K562 (cell line): ENCODE measurements around the gene VILL. TPM values are rescaled to one million over a fixed set of nuclear protein-coding genes. Genes with fewer than 3 reads are reported as not detected.
"Not testable (repeated sequence)": the region's sequence is repeated elsewhere in the genome, so short reads cannot be mapped to it uniquely, and the experiment has no call there.

ENCODE experiments used
- ATAC-seq: fragments of 200-7000 bp; cut with Tn5 transposase; 3 replicates; pipeline ENCODE4 v1.9.1; 2020; ENCODE audit warnings: moderate library complexity
- BruUV-seq: library from RNA; stranded (reverse); fragments of 400-500 nt; replicated peaks from 2 replicates; lab custom pipeline; 2021; lab: Mats Ljungman, UMichigan
- CTCF ChIA-PET: fragments of 300-600 bp; formaldehyde crosslinking; extraction: SDS; loops from one replicate; lab custom pipeline; 2021; ENCODE audit warnings: low intra/inter-chr PET ratio; lab: Yijun Ruan, JAX
- POLR2A ChIA-PET: fragments of 300-600, 350-650 bp; sonication (Branson Sonifier 250); formaldehyde crosslinking; extraction: SDS; loops from one replicate; lab custom pipeline; 2021; ENCODE audit warnings: antibody characterized with exemption, inconsistent platforms; lab: Yijun Ruan, JAX
- DNase-seq, 4 experiments: peaks; one replicate each; pipeline versions ENCODE4 v3.0.0 to v3.0.0-alpha.2; 2011 to 2018; ENCODE audit warnings: low spot score in 3 of 4, mixed read lengths in 3 of 4; ENCODE audit errors: extremely low read depth in 1 of 4
- FAIRE-seq: peaks from 2 replicates; lab custom pipeline; 2011; peaks lifted over from hg19 to GRCh38; lab: Jason Lieb, UNC
- H2AFZ ChIP-seq: 2 replicates; pipeline ENCODE4 v1.6.0; 2011; ENCODE audit warnings: low read depth, low read length, control low read depth, inconsistent platforms
- H3K27ac ChIP-seq: fragments of 200-600 bp; 3 replicates; pipeline ENCODE4 v1.8.0; 2011; ENCODE audit warnings: low read depth, mild to moderate bottlenecking, control low read depth, inconsistent platforms, low read length, moderate library complexity, mixed read lengths; ENCODE audit errors: extremely low read depth
- H3K27me3 ChIP-seq, 2 experiments: fragments of 300-600 bp in 1 of 2; 2 replicates in 1 of 2; 3 replicates in 1 of 2; pipeline versions ENCODE4 v1.6.0 to v1.8.0; 2011; ENCODE audit warnings: inconsistent platforms in 2 of 2, low read length in 2 of 2, mild to moderate bottlenecking in 1 of 2, mixed read lengths in 1 of 2, moderate library complexity in 1 of 2; ENCODE audit not compliant: control insufficient read depth in 2 of 2, insufficient read depth in 2 of 2
- H3K36me3 ChIP-seq: fragments of 300-600 bp; 3 replicates; pipeline ENCODE4 v1.8.0; 2011; ENCODE audit warnings: mild to moderate bottlenecking, low read length, inconsistent platforms; ENCODE audit not compliant: control insufficient read depth, insufficient read depth
- H3K4me1 ChIP-seq, 2 experiments: fragments of 200-600 bp in 1 of 2; replicated peaks in 1 of 2; 2 replicates in 1 of 2; 3 replicates in 1 of 2; pipeline versions ENCODE4 v1.5.1 to v1.8.0; 2011; ENCODE audit warnings: inconsistent platforms in 2 of 2, low read length in 2 of 2, mild to moderate bottlenecking in 1 of 2, mixed read lengths in 1 of 2, moderate library complexity in 1 of 2; ENCODE audit not compliant: control insufficient read depth in 2 of 2, insufficient read depth in 2 of 2
- H3K4me2 ChIP-seq: 2 replicates; pipeline ENCODE4 v1.6.1; 2011; ENCODE audit warnings: low read length, control low read depth, inconsistent platforms, mixed read lengths; ENCODE audit not compliant: insufficient read depth
- H3K4me3 ChIP-seq: fragments of 200-600 bp; sonication (generic), shearing (Covaris generic); 2 replicates; pipeline ENCODE4 v1.5.1; 2016; ENCODE audit warnings: control low read depth, inconsistent platforms
- H3K79me2 ChIP-seq: fragments of 200-600 bp; 3 replicates; pipeline ENCODE4 v1.8.0; 2011; ENCODE audit warnings: low read length, inconsistent platforms; ENCODE audit not compliant: control insufficient read depth, insufficient read depth
- H3K9ac ChIP-seq, 2 experiments: 2 replicates each; pipeline versions ENCODE4 v1.6.0 to v1.6.1; 2011; ENCODE audit warnings: low read depth in 2 of 2, low read length in 2 of 2, control low read depth in 1 of 2, inconsistent platforms in 1 of 2, mild to moderate bottlenecking in 1 of 2, mixed read lengths in 1 of 2; ENCODE audit not compliant: insufficient read depth in 1 of 2
- H3K9me1 ChIP-seq: one replicate; pipeline ENCODE4 v1.6.0; 2011; ENCODE audit warnings: inconsistent platforms, mild to moderate bottlenecking, low read length, moderate library complexity; ENCODE audit not compliant: control insufficient read depth, insufficient read depth
- H3K9me3 ChIP-seq: replicated peaks from 2 replicates; pipeline ENCODE4 v1.5.1; 2011; ENCODE audit warnings: low read depth, low read length, inconsistent platforms; ENCODE audit not compliant: control insufficient read depth, insufficient read depth
- H4K20me1 ChIP-seq: replicated peaks from 2 replicates; pipeline ENCODE4 v1.6.1; 2011; ENCODE audit warnings: low read length, inconsistent platforms, mixed read lengths; ENCODE audit not compliant: control insufficient read depth, insufficient read depth
- CEBPB ChIP-seq: fragments of 450-650 bp; IDR thresholded peaks from 2 replicates; pipeline ENCODE4 v1.6.1; 2016; ENCODE audit warnings: missing genetic modification characterization, missing compliant biosample characterization
- CEBPG ChIP-seq, 3 experiments: fragments of 200-800 bp in 1 of 3; sonication (Bioruptor generic) in 1 of 3; sonication (generic) in 1 of 3; formaldehyde crosslinking in 1 of 3; IDR thresholded peaks in 2 of 3; conservative IDR thresholded peaks in 1 of 3; 2 replicates each; pipeline versions ENCODE4 v1.6.1 to v1.8.0; 2016 to 2022; ENCODE audit warnings: missing compliant biosample characterization in 2 of 3, missing genetic modification characterization in 2 of 3, mild to moderate bottlenecking in 1 of 3, missing genetic modification reagents in 1 of 3
- ZBTB11 ChIP-seq, 3 experiments: fragments of 200-800 bp in 1 of 3; fragments of 250-450 bp in 1 of 3; fragments of 450-650 bp in 1 of 3; sonication (Bioruptor Pico) in 1 of 3; sonication (Bioruptor generic) in 1 of 3; formaldehyde crosslinking in 1 of 3; IDR thresholded peaks; 2 replicates each; pipeline versions ENCODE4 v1.6.1 to v1.8.0; 2016 to 2022; ENCODE audit warnings: mild to moderate bottlenecking in 2 of 3, missing genetic modification characterization in 2 of 3, missing compliant biosample characterization in 1 of 3, moderate library complexity in 1 of 3
- WGBS: fragments of 100-300 bp; shearing (Covaris generic); methylation state at CpG from one replicate; pipeline ENCODE4 v1.1.6; 2016; ENCODE audit warnings: low coverage, mixed read lengths; ENCODE audit not compliant: insufficient coverage; ENCODE audit errors: missing lambda C conversion rate; 5-methylcytosine and 5-hydroxymethylcytosine counted together
- in situ Hi-C: fragments of 300-500 bp; cut with MboI; formaldehyde crosslinking; loops from 4 replicates; pipeline ENCODE4 v1.15.0; 2018; ENCODE audit warnings: inconsistent platforms, mixed read lengths
- intact Hi-C: fragments of 100-400 bp; cut with micrococcal nuclease; formaldehyde crosslinking; loops from 2 replicates; pipeline ENCODE4 v1.14.2; 2022
- polyA plus RNA-seq, 8 experiments: library from polyadenylated mRNA; depleted of rRNA in 4 of 8; stranded (reverse) in 5 of 8; unstranded in 3 of 8; fragments of >200 nt; fragmentation: Nextera tagmentation in 2 of 8; fragmentation: Illumina TruSeq in 1 of 8; extraction: Ambion mirVana in 2 of 8; extraction: Trizol in 1 of 8; gene quantifications; 2 replicates each; pipeline versions ENCODE4 v1.2.1 to v1.2.3, GENCODE V29; 2011 to 2014; ENCODE audit warnings: inconsistent platforms in 1 of 8, missing spikeins in 1 of 8
- total RNA-seq, 7 experiments: library from RNA; depleted of rRNA in 6 of 7; stranded (reverse); fragments of >200 nt in 6 of 7; fragmentation: Illumina TruSeq in 2 of 7; extraction: Trizol in 2 of 7; gene quantifications; 2 replicates each; pipeline versions ENCODE4 v1.2.1 to v1.2.3, GENCODE V29; 2011 to 2021; ENCODE audit warnings: low replicate concordance in 1 of 7

The VILL gene
- total and polyA plus RNA-seq, 9 of the 15 experiments (the other 6 are each of a cell fraction or from before 2014, with no cell fraction given), result 0.11 to 16.0 (median 8.8) TPM

- H3K79me2 ChIP-seq; H3K9me1 ChIP-seq; DNase-seq; H3K9ac ChIP-seq; in situ Hi-C loops; H3K9me3 ChIP-seq; H3K27me3 ChIP-seq; H3K4me2 ChIP-seq; POLR2A ChIA-PET; CTCF ChIA-PET; FAIRE-seq; H3K36me3 ChIP-seq; H3K27ac ChIP-seq; ATAC-seq; H3K4me3 ChIP-seq; BruUV-seq; intact Hi-C loops; H4K20me1 ChIP-seq; TF ChIP-seq CEBPG (CRISPR knock-in tag; IDR thresholded peaks at IDR 0.05): not testable (repeated sequence)
- WGBS, result 65% methylated on average over 10 of the region's 10 CpGs
- Histone ChIP-seq H2AFZ (peak overlapping the region; percentile 64), H3K4me1 (peaks cover 64 to 68% of the 10 kb centered on the region in 2 experiments)
- TF ChIP-seq CEBPB (tag) (peak; percentile 56), CEBPG (tag; conservative IDR thresholded peaks at IDR 0.05 in 1 of 2, IDR thresholded peaks at IDR 0.05 in 1 of 2) (peak in 1 of 2 experiments; percentile 43; a peak in 1 of 4 replicates), ZBTB11 (CRISPR knock-in tag; IDR thresholded peaks at IDR 0.05) (0 out of 6 replicates have a peak, but pooled peaks of 1 of the 3 experiments have one; percentile 12)
Measured at GRCh38 chr3:37988376-37988775, 2.2 kb upstream of the VILL start.
